HCT116 (cell line): ENCODE measurements around the gene SRL. TPM values are rescaled to one million over a fixed set of nuclear protein-coding genes. Genes with fewer than 3 reads are reported as not detected.

Experiments used
- ATAC-seq: fragments of 200-7000 bp; cut with Tn5 transposase; 2 replicates; pipeline ENCODE4 v1.9.1; 2020; ENCODE audit warnings: mild to moderate bottlenecking, moderate library complexity
- BruUV-seq: library from RNA; stranded (reverse); fragments of 400-500 nt; replicated peaks from 2 replicates; lab custom pipeline; 2021; lab: Mats Ljungman, UMichigan
- CTCF ChIA-PET: fragments of 300-600 bp; sonication (Branson Sonifier 250); formaldehyde crosslinking; loops from one replicate; lab custom pipeline; 2021; ENCODE audit warnings: antibody characterized with exemption; lab: Charles Lee
- POLR2A ChIA-PET: fragments of 300-600, 350-600 bp; sonication (Branson Sonifier 250); formaldehyde crosslinking; loops from one replicate; lab custom pipeline; 2021; ENCODE audit warnings: antibody characterized with exemption; lab: Charles Lee
- RAD21 ChIA-PET, 2 experiments: fragments of 300-600 bp; sonication (Branson Sonifier 250); formaldehyde crosslinking; loops; one replicate each; lab custom pipeline; 2023; ENCODE audit warnings: low total read pairs in 2 of 2; ENCODE audit not compliant: uncharacterized antibody in 2 of 2, unreplicated experiment in 2 of 2, low non-redundant PET in 1 of 2; lab: Charles Lee
- DNase-seq: peaks from one replicate; pipeline ENCODE4 v3.0.0-alpha.2; 2010; ENCODE audit warnings: low read depth, low spot score
- H2AFZ ChIP-seq: fragments of 200-600 bp; shearing (Covaris generic), sonication (generic); 2 replicates; pipeline ENCODE4 v1.6.1; 2017; ENCODE audit warnings: low read depth, mixed run types, mixed read lengths, antibody characterized with exemption, low read length; ENCODE audit not compliant: poor library complexity, severe bottlenecking
- H3K27ac ChIP-seq: 2 replicates; pipeline ENCODE4 v1.5.1; 2012; ENCODE audit warnings: low read depth, low read length
- H3K27me3 ChIP-seq: fragments of 200-600 bp; sonication (generic); 2 replicates; pipeline ENCODE4 v1.6.1; 2016; ENCODE audit warnings: mixed run types, low read length, mixed read lengths; ENCODE audit not compliant: insufficient read depth
- H3K36me3 ChIP-seq, 2 experiments: fragments of 200-500 bp in 1 of 2; fragments of 200-600 bp in 1 of 2; sonication (Bioruptor generic) in 1 of 2; sonication (generic) in 1 of 2; 2 replicates each; pipeline versions ENCODE4 v1.5.1 to v1.6.1; 2014 to 2016; ENCODE audit warnings: low read length in 2 of 2, inconsistent platforms in 1 of 2, mixed read lengths in 1 of 2, mixed run types in 1 of 2; ENCODE audit not compliant: insufficient read depth in 2 of 2, control insufficient read depth in 1 of 2
- H3K4me1 ChIP-seq, 2 experiments: fragments of 200-600 bp in 1 of 2; sonication (generic) in 1 of 2; 2 replicates each; pipeline versions ENCODE4 v1.5.1 to v1.6.1; 2012 to 2017; ENCODE audit warnings: low read length in 2 of 2, inconsistent platforms in 1 of 2, mild to moderate bottlenecking in 1 of 2, mixed read lengths in 1 of 2, mixed run types in 1 of 2, moderate library complexity in 1 of 2; ENCODE audit not compliant: insufficient read depth in 2 of 2, control insufficient read depth in 1 of 2
- H3K4me2 ChIP-seq: fragments of 200-600 bp; sonication (generic); 2 replicates; pipeline ENCODE4 v1.6.1; 2017; ENCODE audit warnings: mixed run types, low read length, mixed read lengths
- H3K4me3 ChIP-seq, 2 experiments: fragments of 200-600 bp in 1 of 2; sonication (generic) in 1 of 2; replicated peaks in 1 of 2; 2 replicates each; pipeline ENCODE4 v1.5.1; 2011 to 2016; ENCODE audit warnings: low read length in 2 of 2, control low read depth in 1 of 2, low read depth in 1 of 2, mild to moderate bottlenecking in 1 of 2, mixed read lengths in 1 of 2, mixed run types in 1 of 2
- H3K79me2 ChIP-seq: fragments of 200-600 bp; sonication (generic); 2 replicates; pipeline ENCODE4 v1.6.1; 2017; ENCODE audit warnings: mild to moderate bottlenecking, mixed run types, low read length, moderate library complexity, mixed read lengths; ENCODE audit not compliant: insufficient read depth
- H3K9ac ChIP-seq: fragments of 200-600 bp; sonication (generic); 2 replicates; pipeline ENCODE4 v1.6.1; 2016; ENCODE audit warnings: low read length, mixed read lengths
- H3K9me2 ChIP-seq: fragments of 200-600 bp; sonication (generic), shearing (Covaris generic); 2 replicates; pipeline ENCODE4 v1.6.1; 2017; ENCODE audit warnings: mixed run types, mild to moderate bottlenecking, moderate library complexity; ENCODE audit not compliant: insufficient read depth
- H3K9me3 ChIP-seq, 2 experiments: fragments of 200-500 bp in 1 of 2; fragments of 200-600 bp in 1 of 2; sonication (Bioruptor generic) in 1 of 2; sonication (generic) in 1 of 2; 2 replicates each; pipeline ENCODE4 v1.6.1; 2014 to 2017; ENCODE audit warnings: low read length in 2 of 2, mixed read lengths in 2 of 2, inconsistent platforms in 1 of 2, low read depth in 1 of 2, mild to moderate bottlenecking in 1 of 2, mixed run types in 1 of 2, moderate library complexity in 1 of 2; ENCODE audit not compliant: control insufficient read depth in 1 of 2, insufficient read depth in 1 of 2
- H4K20me1 ChIP-seq: fragments of 200-600 bp; sonication (generic), shearing (Covaris generic); 2 replicates; pipeline ENCODE4 v1.6.1; 2017; ENCODE audit warnings: mixed run types, mild to moderate bottlenecking, moderate library complexity; ENCODE audit not compliant: insufficient read depth
- MAX ChIP-seq: IDR thresholded peaks from 2 replicates; pipeline ENCODE4 v1.6.1; 2012
- POLR2A ChIP-seq: IDR thresholded peaks from 2 replicates; pipeline ENCODE4 v1.7.0; 2011; ENCODE audit warnings: borderline replicate concordance; ENCODE audit not compliant: insufficient read depth, insufficient read length; ENCODE audit errors: extremely low read depth
- TCF7L2 ChIP-seq: IDR thresholded peaks from 2 replicates; pipeline ENCODE4 v1.7.0; 2011; ENCODE audit warnings: borderline replicate concordance, inconsistent platforms; ENCODE audit not compliant: insufficient read depth, insufficient read length; ENCODE audit errors: extremely low read depth
- intact Hi-C: fragments of 100-400 bp; cut with micrococcal nuclease; formaldehyde crosslinking; loops from 2 replicates; pipeline ENCODE4 v1.10.0; 2022
- total RNA-seq: library from RNA; stranded (reverse); gene quantifications from one replicate; pipeline ENCODE4 v1.2.1, GENCODE V29; 2021; ENCODE audit not compliant: unreplicated experiment
- TF ChIP-seq, protein P1 (sequence below), 3 experiments: fragments of 200-600 bp in 1 of 3; sonication (generic) in 1 of 3; IDR thresholded peaks in 2 of 3; conservative IDR thresholded peaks in 1 of 3; 2 replicates each; pipeline ENCODE4 v1.5.1; 2012 to 2017; ENCODE audit warnings: low read depth in 2 of 3, low read length in 2 of 3, antibody characterized with exemption in 1 of 3, borderline replicate concordance in 1 of 3, control low read depth in 1 of 3, mild to moderate bottlenecking in 1 of 3, mixed read lengths in 1 of 3, mixed run types in 1 of 3, moderate library complexity in 1 of 3; ENCODE audit not compliant: insufficient read depth in 1 of 3
- TF ChIP-seq, protein P2 (sequence below): IDR thresholded peaks from 2 replicates; pipeline ENCODE4 v1.6.1; 2012

The SRL gene
- total RNA-seq, 1 experiment from 2014 or later, result not detected

- H3K4me3 ChIP-seq, result no peak overlapping the region
- POLR2A ChIA-PET, result no interaction called here
- intact Hi-C loops, result loop anchor here (2.0 kb wide), 1 partner anchor 140 kb away; no protein-coding TSS in a partner anchor
- RAD21 ChIA-PET, result interaction anchor here in 1 of 2 experiments (1.0 kb wide), 1 partner anchor 68 kb away, joined by 5 read pairs; no protein-coding TSS in a partner anchor
- no peaks in the 10 kb centered on the region for H3K27me3 ChIP-seq
- no peak overlapping the region for H3K9ac ChIP-seq
- H3K4me2 ChIP-seq, result no peak overlapping the region
- BruUV-seq, result no TSS peak
- DNase-seq (no peak), ATAC-seq (no peak)
- H4K20me1 ChIP-seq, result peaks cover 4% of the 10 kb centered on the region; the same call in 1 of the 2 replicates
- H2AFZ ChIP-seq, result no peak overlapping the region
- CTCF ChIA-PET, result interaction anchor here (0.6 to 2.4 kb wide), 9 partner anchors 9 to 324 kb away, joined by 3 to 11 read pairs (median 6); no protein-coding TSS in a partner anchor
- peaks cover 4 to 24% of the 10 kb centered on the region in 2 experiments; a peak in 3 of 4 replicates for H3K36me3 ChIP-seq
- TF ChIP-seq, protein P1, sequence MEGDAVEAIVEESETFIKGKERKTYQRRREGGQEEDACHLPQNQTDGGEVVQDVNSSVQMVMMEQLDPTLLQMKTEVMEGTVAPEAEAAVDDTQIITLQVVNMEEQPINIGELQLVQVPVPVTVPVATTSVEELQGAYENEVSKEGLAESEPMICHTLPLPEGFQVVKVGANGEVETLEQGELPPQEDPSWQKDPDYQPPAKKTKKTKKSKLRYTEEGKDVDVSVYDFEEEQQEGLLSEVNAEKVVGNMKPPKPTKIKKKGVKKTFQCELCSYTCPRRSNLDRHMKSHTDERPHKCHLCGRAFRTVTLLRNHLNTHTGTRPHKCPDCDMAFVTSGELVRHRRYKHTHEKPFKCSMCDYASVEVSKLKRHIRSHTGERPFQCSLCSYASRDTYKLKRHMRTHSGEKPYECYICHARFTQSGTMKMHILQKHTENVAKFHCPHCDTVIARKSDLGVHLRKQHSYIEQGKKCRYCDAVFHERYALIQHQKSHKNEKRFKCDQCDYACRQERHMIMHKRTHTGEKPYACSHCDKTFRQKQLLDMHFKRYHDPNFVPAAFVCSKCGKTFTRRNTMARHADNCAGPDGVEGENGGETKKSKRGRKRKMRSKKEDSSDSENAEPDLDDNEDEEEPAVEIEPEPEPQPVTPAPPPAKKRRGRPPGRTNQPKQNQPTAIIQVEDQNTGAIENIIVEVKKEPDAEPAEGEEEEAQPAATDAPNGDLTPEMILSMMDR (IDR thresholded peaks at IDR 0.05 in 2 of 3, conservative IDR thresholded peaks at IDR 0.05 in 1 of 3; ENCODE audit: borderline replicate concordance in 1 of 3, insufficient read depth in 1 of 3, low read depth in 2 of 3, low read length in 2 of 3), result no peak
- no peak for TF ChIP-seq TCF7L2
- TF ChIP-seq, protein P2, sequence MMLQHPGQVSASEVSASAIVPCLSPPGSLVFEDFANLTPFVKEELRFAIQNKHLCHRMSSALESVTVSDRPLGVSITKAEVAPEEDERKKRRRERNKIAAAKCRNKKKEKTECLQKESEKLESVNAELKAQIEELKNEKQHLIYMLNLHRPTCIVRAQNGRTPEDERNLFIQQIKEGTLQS, result no peak
- no peak for TF ChIP-seq POLR2A
- no peak for TF ChIP-seq MAX
- H3K9me3 ChIP-seq, result no peaks in the 10 kb centered on the region
- H3K27ac ChIP-seq, result no peak overlapping the region
- peaks cover 0 to 15% of the 10 kb centered on the region in 2 experiments; a peak in 3 of 4 replicates for H3K4me1 ChIP-seq
- H3K9me2 ChIP-seq, result no peaks in the 10 kb centered on the region
- peaks cover 58% of the 10 kb centered on the region for H3K79me2 ChIP-seq
Observed at GRCh38 chr16:4262303-4262835, 20.5 kb upstream of the SRL start.
